Smooth muscle cell (in vitro differentiated cells): ENCODE data around the gene VPS37C. TPM values are rescaled to one million over a fixed set of nuclear protein-coding genes. Genes with fewer than 3 reads are reported as not detected.

Source experiments
- DNase-seq: peaks from one replicate; lab custom pipeline; 2025; ENCODE audit not compliant: unreplicated experiment; lab: John Stamatoyannopoulos, UW
- H2AFZ ChIP-seq: fragments of 200-600 bp; sonication (generic); 2 replicates; pipeline ENCODE4 v1.6.0; 2016; ENCODE audit warnings: antibody characterized with exemption, low read depth, mild to moderate bottlenecking
- H3F3A ChIP-seq: fragments of 200-600 bp; sonication (generic); 2 replicates; pipeline ENCODE4 v1.6.0; 2017; ENCODE audit warnings: antibody characterized with exemption, low read depth
- H3K27ac ChIP-seq: fragments of 200-600 bp; sonication (generic); 2 replicates; pipeline ENCODE4 v1.5.1; 2016; ENCODE audit warnings: low read depth, mild to moderate bottlenecking
- H3K27me3 ChIP-seq: fragments of 200-600 bp; sonication (generic); 2 replicates; pipeline ENCODE4 v1.6.1; 2016; ENCODE audit warnings: low read depth, mild to moderate bottlenecking
- H3K36me3 ChIP-seq: fragments of 200-600 bp; sonication (generic); 2 replicates; pipeline ENCODE4 v1.5.1; 2016; ENCODE audit warnings: low read depth
- H3K4me1 ChIP-seq: fragments of 200-600 bp; sonication (generic); 2 replicates; pipeline ENCODE4 v1.5.1; 2016; ENCODE audit warnings: low read depth
- H3K4me2 ChIP-seq: fragments of 200-600 bp; sonication (generic); 2 replicates; pipeline ENCODE4 v1.6.0; 2016; ENCODE audit warnings: mild to moderate bottlenecking
- H3K4me3 ChIP-seq: fragments of 200-600 bp; sonication (generic); 2 replicates; pipeline ENCODE4 v1.5.1; 2016; ENCODE audit warnings: mild to moderate bottlenecking
- H3K79me2 ChIP-seq: fragments of 200-600 bp; sonication (generic); 2 replicates; pipeline ENCODE4 v1.6.0; 2016; ENCODE audit warnings: low read depth, mild to moderate bottlenecking
- H3K9ac ChIP-seq: fragments of 200-600 bp; sonication (generic); 2 replicates; pipeline ENCODE4 v1.6.0; 2016; ENCODE audit warnings: low read depth
- H3K9me3 ChIP-seq: fragments of 200-600 bp; sonication (generic); replicated peaks from 2 replicates; pipeline ENCODE4 v1.5.1; 2016; ENCODE audit warnings: low read depth
- H4K20me1 ChIP-seq: fragments of 200-600 bp; sonication (generic); 2 replicates; pipeline ENCODE4 v1.6.0; 2016; ENCODE audit warnings: low read depth
- WGBS: methylation state at CpG from one replicate; pipeline ENCODE4 v1.1.7; 2016; ENCODE audit warnings: low lambda C conversion rate; 5-methylcytosine and 5-hydroxymethylcytosine counted together
- polyA plus RNA-seq: library from polyadenylated mRNA; unstranded; fragments of >200 nt; fragmentation: Nextera tagmentation; extraction: Ambion mirVana; gene quantifications from 2 replicates; pipeline ENCODE4 v1.2.1, GENCODE V29; 2016
- total RNA-seq: library from RNA; depleted of rRNA; stranded (reverse); fragments of >200 nt; gene quantifications from 2 replicates; pipeline ENCODE4 v1.2.3, GENCODE V29; 2014
- TF ChIP-seq, protein P1 (sequence below): fragments of 200-600 bp; sonication (generic); IDR thresholded peaks from 2 replicates; pipeline ENCODE4 v1.5.1; 2017; ENCODE audit warnings: borderline replicate concordance, mild to moderate bottlenecking, antibody characterized with exemption; ENCODE audit not compliant: insufficient read depth, poor library complexity, severe bottlenecking

Gene VPS37C
- total and polyA plus RNA-seq, 2 experiments from 2014 or later = 8.8 to 15.4 TPM

DNA sequence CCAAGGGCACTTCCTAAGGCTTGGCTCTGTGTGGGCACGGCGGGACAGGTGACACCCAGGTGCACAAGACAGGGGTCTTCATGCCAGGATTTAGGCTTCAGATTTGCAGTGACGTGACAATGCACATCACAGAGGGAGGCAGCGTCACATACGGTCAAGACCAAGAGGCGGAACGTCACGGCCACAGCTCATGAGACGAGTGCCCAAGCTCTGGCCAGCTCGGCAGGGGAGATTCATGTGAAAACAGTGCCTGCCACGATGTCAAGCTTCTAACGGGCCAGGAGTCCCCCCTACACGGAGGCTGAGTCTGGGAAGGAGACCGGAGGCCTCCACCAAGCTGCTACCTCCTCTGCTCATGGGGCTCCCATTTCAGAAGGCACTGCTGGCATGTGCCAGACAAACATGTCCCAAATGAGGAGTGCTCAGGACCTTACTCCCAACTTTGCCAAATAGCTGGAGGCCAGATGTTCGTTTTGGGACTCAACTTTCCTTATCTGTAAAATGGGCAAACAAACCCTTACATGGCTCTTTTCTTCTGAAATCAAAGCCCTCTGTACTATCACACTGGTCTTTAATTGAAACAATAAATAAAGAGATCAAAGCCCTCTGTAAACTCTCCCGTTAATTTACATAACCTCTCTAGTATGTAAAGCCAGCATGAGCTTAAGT, 16.6 kb downstream of the VPS37C start:
- no peaks in the 10 kb centered on the region for H3F3A ChIP-seq
- WGBS = 95% methylated on average over 16 of the region's 16 CpGs
- no peaks in the 10 kb centered on the region for H3K9me3 ChIP-seq
- peaks cover 93% of the 10 kb centered on the region for H4K20me1 ChIP-seq
- no peaks in the 10 kb centered on the region for H3K27me3 ChIP-seq
- H3K9ac ChIP-seq = no peak overlapping the region
- no peak overlapping the region for H3K4me3 ChIP-seq
- no peak overlapping the region for H3K4me2 ChIP-seq
- DNase-seq = no peak
- peaks cover 17% of the 10 kb centered on the region for H3K4me1 ChIP-seq
- H3K36me3 ChIP-seq = no peaks in the 10 kb centered on the region
- peaks cover 58% of the 10 kb centered on the region for H3K79me2 ChIP-seq
- TF ChIP-seq, protein P1, sequence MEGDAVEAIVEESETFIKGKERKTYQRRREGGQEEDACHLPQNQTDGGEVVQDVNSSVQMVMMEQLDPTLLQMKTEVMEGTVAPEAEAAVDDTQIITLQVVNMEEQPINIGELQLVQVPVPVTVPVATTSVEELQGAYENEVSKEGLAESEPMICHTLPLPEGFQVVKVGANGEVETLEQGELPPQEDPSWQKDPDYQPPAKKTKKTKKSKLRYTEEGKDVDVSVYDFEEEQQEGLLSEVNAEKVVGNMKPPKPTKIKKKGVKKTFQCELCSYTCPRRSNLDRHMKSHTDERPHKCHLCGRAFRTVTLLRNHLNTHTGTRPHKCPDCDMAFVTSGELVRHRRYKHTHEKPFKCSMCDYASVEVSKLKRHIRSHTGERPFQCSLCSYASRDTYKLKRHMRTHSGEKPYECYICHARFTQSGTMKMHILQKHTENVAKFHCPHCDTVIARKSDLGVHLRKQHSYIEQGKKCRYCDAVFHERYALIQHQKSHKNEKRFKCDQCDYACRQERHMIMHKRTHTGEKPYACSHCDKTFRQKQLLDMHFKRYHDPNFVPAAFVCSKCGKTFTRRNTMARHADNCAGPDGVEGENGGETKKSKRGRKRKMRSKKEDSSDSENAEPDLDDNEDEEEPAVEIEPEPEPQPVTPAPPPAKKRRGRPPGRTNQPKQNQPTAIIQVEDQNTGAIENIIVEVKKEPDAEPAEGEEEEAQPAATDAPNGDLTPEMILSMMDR = no peak
- H3K27ac ChIP-seq = no peak overlapping the region
- H2AFZ ChIP-seq = no peak overlapping the region

GRCh38 chr11:61142424-61142823, 18.8 kb downstream of the VPS37C start:
- H4K20me1 ChIP-seq = peaks cover 93% of the 10 kb centered on the region
- 100% methylated on average over 1 of the region's 1 CpG for WGBS
- no peaks in the 10 kb centered on the region for H3K9me3 ChIP-seq
- no peak for DNase-seq
- H3K79me2 ChIP-seq = peaks cover 36% of the 10 kb centered on the region
- no peaks in the 10 kb centered on the region for H3K4me1 ChIP-seq
- TF ChIP-seq, protein P1 = no peak
- H3K27me3 ChIP-seq = no peaks in the 10 kb centered on the region
- H3K36me3 ChIP-seq = no peaks in the 10 kb centered on the region
- H3K27ac ChIP-seq = no peak overlapping the region
- H2AFZ ChIP-seq = no peak overlapping the region
- no peak overlapping the region for H3K4me3 ChIP-seq
- H3K9ac ChIP-seq = no peak overlapping the region
- H3F3A ChIP-seq = no peaks in the 10 kb centered on the region
- no peak overlapping the region for H3K4me2 ChIP-seq

DNA sequence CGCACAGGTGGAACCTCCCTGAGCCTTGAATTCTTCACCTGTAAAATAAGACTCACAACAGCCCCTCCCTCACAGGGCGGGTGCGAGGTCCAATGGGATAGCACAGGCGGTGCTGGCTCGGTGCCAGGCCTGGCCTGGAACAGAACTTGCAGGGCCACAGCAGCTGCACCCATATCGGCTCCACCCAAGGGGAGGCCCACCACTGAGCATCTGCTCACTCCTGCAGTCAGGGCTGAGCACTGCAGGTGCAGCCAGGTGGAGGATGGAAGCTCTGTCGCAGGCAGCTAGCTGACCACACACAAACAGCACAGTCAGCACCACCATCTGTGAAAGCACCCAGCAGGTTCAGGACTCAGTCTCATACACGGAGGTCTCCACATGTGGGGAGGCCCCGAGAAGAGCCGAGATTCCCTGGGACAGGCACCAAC, 19.6 kb downstream of the VPS37C start:
- no peak for DNase-seq
- H3F3A ChIP-seq = no peaks in the 10 kb centered on the region
- TF ChIP-seq, protein P1 = no peak
- no peaks in the 10 kb centered on the region for H3K36me3 ChIP-seq
- no peak overlapping the region for H3K4me2 ChIP-seq
- peaks cover 30% of the 10 kb centered on the region for H3K79me2 ChIP-seq
- no peaks in the 10 kb centered on the region for H3K9me3 ChIP-seq
- no peak overlapping the region for H3K9ac ChIP-seq
- H2AFZ ChIP-seq = no peak overlapping the region
- H4K20me1 ChIP-seq = peaks cover 92% of the 10 kb centered on the region
- H3K4me3 ChIP-seq = no peak overlapping the region
- H3K27me3 ChIP-seq = no peaks in the 10 kb centered on the region
- H3K4me1 ChIP-seq = no peaks in the 10 kb centered on the region
- 93% methylated on average over 10 of the region's 10 CpGs for WGBS
- H3K27ac ChIP-seq = no peak overlapping the region

DNA sequence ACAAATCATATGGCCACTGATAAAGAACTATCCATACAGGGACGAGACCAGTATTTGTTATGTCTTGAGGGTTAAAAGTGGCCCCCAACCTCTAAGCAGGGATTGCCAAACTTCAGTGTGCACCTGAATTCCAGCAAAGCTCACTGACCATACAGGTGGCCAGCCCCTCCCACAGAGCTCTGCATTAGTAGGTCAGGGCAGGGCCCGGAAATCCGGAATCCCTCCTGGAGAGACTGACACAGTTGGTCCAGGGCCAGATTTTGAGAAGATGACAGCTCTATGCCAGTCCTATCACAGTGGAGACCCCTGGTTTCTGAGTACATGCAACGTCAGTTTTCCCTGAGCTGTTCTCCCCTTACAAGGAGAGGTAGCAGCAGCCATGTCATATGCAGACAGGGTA, 20.8 kb downstream of the VPS37C start:
- H3K79me2 ChIP-seq = peaks cover 23% of the 10 kb centered on the region
- 95% methylated on average over 4 of the region's 4 CpGs for WGBS
- no peak overlapping the region for H3K4me3 ChIP-seq

More for the DNA sequence above, 20.8 kb downstream of the VPS37C start:
- TF ChIP-seq, protein P1 = no peak
- H3K9ac ChIP-seq = no peak overlapping the region
- H3K27ac ChIP-seq = no peak overlapping the region
- no peaks in the 10 kb centered on the region for H3K27me3 ChIP-seq
- DNase-seq = no peak
- H3K4me2 ChIP-seq = no peak overlapping the region
- H3K9me3 ChIP-seq = no peaks in the 10 kb centered on the region
- H3K36me3 ChIP-seq = no peaks in the 10 kb centered on the region
- no peaks in the 10 kb centered on the region for H3K4me1 ChIP-seq
- no peak overlapping the region for H2AFZ ChIP-seq
- peaks cover 90% of the 10 kb centered on the region for H4K20me1 ChIP-seq
- H3F3A ChIP-seq = no peaks in the 10 kb centered on the region
